PC-3 (cell line): ENCODE data around the gene SV2C. TPM values are rescaled to one million over a fixed set of nuclear protein-coding genes. Genes with fewer than 3 reads are reported as not detected.
"Not testable (repeated sequence)": the region's sequence is repeated elsewhere in the genome, so short reads cannot be mapped to it uniquely, and the experiment has no call there.

Source experiments
- ATAC-seq: fragments of 200-7000 bp; cut with Tn5 transposase; 2 replicates; pipeline ENCODE4 v1.9.1; 2020; ENCODE audit warnings: mild to moderate bottlenecking, moderate library complexity
- BruUV-seq: library from RNA; stranded (reverse); fragments of 400-500 nt; replicated peaks from 2 replicates; lab custom pipeline; 2021; lab: Mats Ljungman, UMichigan
- CTCF ChIA-PET: fragments of 300-600 bp; sonication (Branson Sonifier 250); formaldehyde crosslinking; loops from one replicate; lab custom pipeline; 2022; ENCODE audit warnings: antibody characterized with exemption; lab: Charles Lee
- POLR2A ChIA-PET: fragments of 300-600 bp; sonication (Branson Sonifier 250); formaldehyde crosslinking; loops from one replicate; lab custom pipeline; 2022; ENCODE audit warnings: antibody characterized with exemption; ENCODE audit not compliant: unreplicated experiment; lab: Charles Lee
- DNase-seq: peaks from one replicate; pipeline ENCODE4 v3.0.0-alpha.2; 2015
- H2AFZ ChIP-seq: fragments of 300-600 bp; sonication (generic); 2 replicates; pipeline ENCODE4 v1.6.0; 2016; ENCODE audit warnings: antibody characterized with exemption, low read length
- H3F3A ChIP-seq: fragments of 300-600 bp; sonication (generic); one replicate; pipeline ENCODE4 v1.6.0; 2017; ENCODE audit warnings: antibody characterized with exemption, low read length, control low read depth, mild to moderate bottlenecking; ENCODE audit not compliant: unreplicated experiment
- H3K27ac ChIP-seq: fragments of 300-600 bp; sonication (generic); 2 replicates; pipeline ENCODE4 v1.5.1; 2016; ENCODE audit warnings: mild to moderate bottlenecking, low read length
- H3K27me3 ChIP-seq: fragments of 300-600 bp; sonication (generic); 2 replicates; pipeline ENCODE4 v1.6.1; 2016; ENCODE audit warnings: low read length, mixed read lengths
- H3K36me3 ChIP-seq: fragments of 300-600 bp; sonication (generic); 2 replicates; pipeline ENCODE4 v1.6.1; 2016; ENCODE audit warnings: low read depth, mixed run types, low read length, mixed read lengths
- H3K4me1 ChIP-seq: fragments of 300-600 bp; sonication (generic); 2 replicates; pipeline ENCODE4 v1.5.1; 2016; ENCODE audit warnings: low read length; ENCODE audit not compliant: insufficient read depth
- H3K4me2 ChIP-seq: fragments of 300-600 bp; sonication (generic); 2 replicates; pipeline ENCODE4 v1.6.0; 2016; ENCODE audit warnings: low read length
- H3K4me3 ChIP-seq: fragments of 300-600 bp; sonication (generic); 2 replicates; pipeline ENCODE4 v1.5.1; 2016; ENCODE audit warnings: mild to moderate bottlenecking, low read length, mixed read lengths
- H3K79me2 ChIP-seq: fragments of 300-600 bp; sonication (generic); 2 replicates; pipeline ENCODE4 v1.6.1; 2017; ENCODE audit warnings: low read length, mixed read lengths
- H3K9ac ChIP-seq: fragments of 300-600 bp; sonication (generic); 2 replicates; pipeline ENCODE4 v1.6.0; 2016; ENCODE audit warnings: mild to moderate bottlenecking, low read length
- H3K9me2 ChIP-seq: fragments of 300-600 bp; sonication (generic); replicated peaks from 2 replicates; pipeline ENCODE4 v1.6.1; 2016; ENCODE audit warnings: mixed run types, low read length, mixed read lengths
- H3K9me3 ChIP-seq: fragments of 300-600 bp; sonication (generic); 2 replicates; pipeline ENCODE4 v1.6.1; 2016; ENCODE audit warnings: low read length, mixed read lengths
- H4K20me1 ChIP-seq: fragments of 300-600 bp; sonication (generic); 2 replicates; pipeline ENCODE4 v1.6.1; 2016; ENCODE audit warnings: low read length, mixed read lengths
- EZH2 ChIP-seq: fragments of 300-600 bp; sonication (generic); IDR thresholded peaks from one replicate; pipeline ENCODE4 v1.6.1; 2017; ENCODE audit warnings: antibody characterized with exemption, mild to moderate bottlenecking, low read length; ENCODE audit not compliant: unreplicated experiment
- EZH2phosphoT487 ChIP-seq: fragments of 300-600 bp; sonication (generic); IDR thresholded peaks from 2 replicates; pipeline ENCODE4 v1.6.1; 2018; ENCODE audit warnings: mild to moderate bottlenecking, antibody characterized with exemption, low read length, borderline replicate concordance
- intact Hi-C: fragments of 100-400 bp; cut with micrococcal nuclease; formaldehyde crosslinking; loops from 2 replicates; pipeline ENCODE4 v1.9.0; 2023
- total RNA-seq: library from RNA; depleted of rRNA; stranded (reverse); fragments of >200 nt; gene quantifications from 2 replicates; pipeline ENCODE4 v1.2.3, GENCODE V29; 2014
- TF ChIP-seq, protein P1 (sequence below): fragments of 300-600 bp; sonication (generic); conservative IDR thresholded peaks from 2 replicates; pipeline ENCODE4 v1.5.1; 2017; ENCODE audit warnings: antibody characterized with exemption, low read depth, mild to moderate bottlenecking, low read length

Gene SV2C
- total RNA-seq, 1 experiment from 2014 or later, result not detected

DNA sequence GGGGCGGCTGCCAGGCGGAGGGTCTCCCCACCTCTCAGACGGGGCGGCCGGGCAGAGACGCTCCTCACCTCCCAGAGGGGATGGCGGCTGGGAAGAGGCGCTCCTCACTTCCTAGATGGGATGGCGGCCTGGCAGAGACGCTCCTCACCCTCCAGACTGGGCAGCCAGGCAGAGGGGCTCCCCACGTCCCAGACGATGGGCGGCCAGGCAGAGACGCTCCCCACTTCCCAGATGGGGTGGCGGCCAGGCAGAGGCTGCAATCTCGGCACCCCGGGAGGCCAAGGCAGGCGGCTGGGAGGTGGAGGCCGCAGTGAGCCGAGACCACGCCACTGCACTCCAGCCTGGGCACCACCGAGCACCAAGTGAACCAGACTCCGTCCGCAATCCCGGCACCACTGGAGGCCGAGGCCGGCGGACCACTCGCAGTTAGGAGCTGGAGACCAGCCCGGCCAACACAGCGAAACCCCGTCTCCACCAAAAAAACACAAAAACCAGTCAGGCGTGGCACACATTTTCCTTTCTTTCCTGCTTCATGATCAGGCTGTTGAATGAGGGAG lies 253.1 kb downstream of the SV2C start:
- H3F3A ChIP-seq, ATAC-seq, H2AFZ ChIP-seq, H3K27ac ChIP-seq, CTCF ChIA-PET, intact Hi-C loops, H3K36me3 ChIP-seq, POLR2A ChIA-PET, H3K4me2 ChIP-seq, H3K79me2 ChIP-seq, H3K9me2 ChIP-seq, DNase-seq, BruUV-seq, H3K9me3 ChIP-seq, H4K20me1 ChIP-seq, H3K4me3 ChIP-seq, H3K9ac ChIP-seq, H3K4me1 ChIP-seq: not testable (repeated sequence)
- H3K27me3 ChIP-seq, result peaks cover 22% of the 10 kb centered on the region

DNA sequence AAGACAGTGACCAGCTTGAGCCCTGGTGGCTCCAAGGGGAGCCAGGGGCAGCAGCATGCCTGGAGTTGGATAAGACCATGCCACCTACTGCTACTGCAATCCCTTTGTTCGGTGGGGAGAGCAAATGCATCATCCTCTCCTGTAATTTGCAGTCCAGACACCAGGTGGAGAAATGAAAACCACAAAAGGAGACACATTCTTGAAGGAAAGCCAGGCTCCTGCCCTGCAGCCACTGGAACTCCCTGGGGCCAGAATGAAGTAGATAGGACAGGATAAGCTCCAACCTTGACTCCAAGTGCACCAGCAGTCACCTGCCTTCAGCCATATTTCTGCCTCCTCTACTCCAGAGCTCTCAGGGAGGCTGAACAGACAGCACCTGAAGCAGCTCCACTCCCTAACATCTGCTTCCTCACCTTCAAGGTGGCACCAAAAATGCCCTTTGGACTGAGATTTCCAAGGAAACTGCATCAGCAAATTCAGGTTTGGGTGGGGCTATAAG lies 254.8 kb downstream of the SV2C start:
- Histone ChIP-seq H3F3A (no peaks in the 10 kb centered on the region), H3K4me2 (no peak overlapping the region), H4K20me1 (no peaks in the 10 kb centered on the region), H3K27me3 (peaks cover 14% of the 10 kb centered on the region), H3K79me2 (no peaks in the 10 kb centered on the region), H3K36me3 (no peaks in the 10 kb centered on the region), H3K9ac (no peak overlapping the region), H3K4me3 (no peak overlapping the region), H3K9me3 (no peaks in the 10 kb centered on the region), H2AFZ (no peak overlapping the region), H3K27ac (no peak overlapping the region), H3K9me2 (no peaks in the 10 kb centered on the region), H3K4me1 (no peaks in the 10 kb centered on the region)
- POLR2A ChIA-PET, result no interaction called here
- TF ChIP-seq, protein P1, sequence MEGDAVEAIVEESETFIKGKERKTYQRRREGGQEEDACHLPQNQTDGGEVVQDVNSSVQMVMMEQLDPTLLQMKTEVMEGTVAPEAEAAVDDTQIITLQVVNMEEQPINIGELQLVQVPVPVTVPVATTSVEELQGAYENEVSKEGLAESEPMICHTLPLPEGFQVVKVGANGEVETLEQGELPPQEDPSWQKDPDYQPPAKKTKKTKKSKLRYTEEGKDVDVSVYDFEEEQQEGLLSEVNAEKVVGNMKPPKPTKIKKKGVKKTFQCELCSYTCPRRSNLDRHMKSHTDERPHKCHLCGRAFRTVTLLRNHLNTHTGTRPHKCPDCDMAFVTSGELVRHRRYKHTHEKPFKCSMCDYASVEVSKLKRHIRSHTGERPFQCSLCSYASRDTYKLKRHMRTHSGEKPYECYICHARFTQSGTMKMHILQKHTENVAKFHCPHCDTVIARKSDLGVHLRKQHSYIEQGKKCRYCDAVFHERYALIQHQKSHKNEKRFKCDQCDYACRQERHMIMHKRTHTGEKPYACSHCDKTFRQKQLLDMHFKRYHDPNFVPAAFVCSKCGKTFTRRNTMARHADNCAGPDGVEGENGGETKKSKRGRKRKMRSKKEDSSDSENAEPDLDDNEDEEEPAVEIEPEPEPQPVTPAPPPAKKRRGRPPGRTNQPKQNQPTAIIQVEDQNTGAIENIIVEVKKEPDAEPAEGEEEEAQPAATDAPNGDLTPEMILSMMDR, result peak; percentile 60
- TF ChIP-seq EZH2phosphoT487, result no peak
- CTCF ChIA-PET, result interaction anchor here (0.6 kb wide), 1 partner anchor 510 kb away, joined by 4 read pairs; no protein-coding TSS in a partner anchor
- intact Hi-C loops, result loop anchor here (1.0 kb wide), 1 partner anchor 245 kb away; no protein-coding TSS in a partner anchor
- DNase-seq (peak; percentile 76), ATAC-seq (peak; percentile 78)
- no TSS peak for BruUV-seq

DNA sequence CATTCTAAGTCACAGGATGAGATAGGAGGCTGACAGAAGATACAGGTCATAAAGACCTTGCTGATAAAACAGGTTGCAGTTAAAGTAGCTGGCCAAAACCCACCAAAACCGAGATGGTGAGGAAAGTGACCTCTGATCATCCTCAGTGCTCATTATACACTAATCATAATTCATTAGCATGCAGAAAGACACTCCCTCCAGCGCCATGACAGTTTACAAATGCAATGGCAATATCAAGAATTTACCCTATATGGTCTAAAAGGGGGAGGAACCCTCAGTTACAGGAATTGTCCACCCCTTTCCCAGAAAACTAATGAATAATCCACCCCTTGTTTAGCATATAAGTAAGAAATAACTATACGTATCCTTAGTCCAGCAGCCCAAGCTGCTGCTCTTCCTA lies 256.7 kb downstream of the SV2C start:
- no peaks in the 10 kb centered on the region for H4K20me1 ChIP-seq
- DNase-seq (no peak), ATAC-seq (no peak)
- TF ChIP-seq, protein P1, result no peak
- TF ChIP-seq EZH2phosphoT487, result no peak
- no peak for TF ChIP-seq EZH2
- no peak overlapping the region for H3K4me3 ChIP-seq
- H3F3A ChIP-seq, result no peaks in the 10 kb centered on the region
- no peaks in the 10 kb centered on the region for H3K9me3 ChIP-seq
- H3K4me1 ChIP-seq, result no peaks in the 10 kb centered on the region
- no peaks in the 10 kb centered on the region for H3K9me2 ChIP-seq
- no peak overlapping the region for H2AFZ ChIP-seq
- no peak overlapping the region for H3K27ac ChIP-seq
- H3K79me2 ChIP-seq, result no peaks in the 10 kb centered on the region
- no TSS peak for BruUV-seq
- H3K9ac ChIP-seq, result no peak overlapping the region
- no peaks in the 10 kb centered on the region for H3K36me3 ChIP-seq
- ChIA-PET POLR2A (no interaction called here), CTCF (no interaction called here)
- intact Hi-C loops, result no loop called here
- no peaks in the 10 kb centered on the region for H3K27me3 ChIP-seq
- no peak overlapping the region for H3K4me2 ChIP-seq
